Astrocyte (in vitro differentiated cells and primary cell): ENCODE results near the gene CPED1. TPM values are rescaled to one million over a fixed set of nuclear protein-coding genes. Genes with fewer than 3 reads are reported as not detected.
A peak's percentile ranks its signal among the peaks of the same experiment; 100 is the strongest.

Source experiments
- DNase-seq: peaks from one replicate; pipeline ENCODE4 v3.0.0-alpha.2; 2010; ENCODE audit warnings: low read depth
- FAIRE-seq: peaks from 2 replicates; lab custom pipeline; 2011; peaks lifted over from hg19 to GRCh38; lab: Jason Lieb, UNC
- H2AFZ ChIP-seq: 2 replicates; pipeline ENCODE4 v1.6.0; 2012; ENCODE audit warnings: low read depth, low read length, inconsistent platforms
- H3K27ac ChIP-seq: 2 replicates; pipeline ENCODE4 v1.5.1; 2011; ENCODE audit warnings: low read depth, low read length, inconsistent platforms
- H3K27me3 ChIP-seq: 2 replicates; pipeline ENCODE4 v1.6.0; 2011; ENCODE audit warnings: low read length, inconsistent platforms; ENCODE audit not compliant: insufficient read depth
- H3K36me3 ChIP-seq: 2 replicates; pipeline ENCODE4 v1.5.1; 2011; ENCODE audit warnings: low read length, inconsistent platforms; ENCODE audit not compliant: insufficient read depth
- H3K4me1 ChIP-seq: 2 replicates; pipeline ENCODE4 v1.5.1; 2011; ENCODE audit warnings: low read length, inconsistent platforms; ENCODE audit not compliant: insufficient read depth
- H3K4me2 ChIP-seq: 2 replicates; pipeline ENCODE4 v1.6.0; 2012; ENCODE audit warnings: low read length, inconsistent platforms
- H3K4me3 ChIP-seq: 2 replicates; pipeline ENCODE4 v1.5.1; 2011; ENCODE audit warnings: low read depth, mild to moderate bottlenecking, low read length, inconsistent platforms; ENCODE audit not compliant: insufficient read depth
- H3K79me2 ChIP-seq: 2 replicates; pipeline ENCODE4 v1.6.0; 2012; ENCODE audit warnings: mild to moderate bottlenecking, low read length, inconsistent platforms; ENCODE audit not compliant: insufficient read depth
- H3K9ac ChIP-seq: 2 replicates; pipeline ENCODE4 v1.6.0; 2012; ENCODE audit warnings: mild to moderate bottlenecking, low read length, inconsistent platforms
- H3K9me3 ChIP-seq: 2 replicates; pipeline ENCODE4 v1.5.1; 2012; ENCODE audit warnings: low read depth, mild to moderate bottlenecking, low read length, inconsistent platforms; ENCODE audit not compliant: insufficient read depth
- H4K20me1 ChIP-seq: 2 replicates; pipeline ENCODE4 v1.6.0; 2012; ENCODE audit warnings: low read length, inconsistent platforms; ENCODE audit not compliant: insufficient read depth
- H3K27ac Mint-ChIP-seq: one replicate; pipeline ENCODE4 v1.8.0; 2021; ENCODE audit warnings: mild to moderate bottlenecking, mixed read lengths; ENCODE audit not compliant: unreplicated experiment
- H3K27me3 Mint-ChIP-seq: one replicate; pipeline ENCODE4 v1.8.0; 2021; ENCODE audit warnings: low read depth, mixed read lengths; ENCODE audit not compliant: unreplicated experiment
- H3K36me3 Mint-ChIP-seq: one replicate; pipeline ENCODE4 v1.8.0; 2021; ENCODE audit warnings: low read depth, mixed read lengths; ENCODE audit not compliant: unreplicated experiment
- H3K4me1 Mint-ChIP-seq: one replicate; pipeline ENCODE4 v1.8.0; 2021; ENCODE audit warnings: low read depth, mixed read lengths; ENCODE audit not compliant: unreplicated experiment
- H3K4me3 Mint-ChIP-seq: one replicate; pipeline ENCODE4 v1.8.0; 2021; ENCODE audit warnings: mild to moderate bottlenecking, moderate library complexity, mixed read lengths; ENCODE audit not compliant: unreplicated experiment
- H3K9me3 Mint-ChIP-seq: one replicate; pipeline ENCODE4 v1.8.0; 2021; ENCODE audit warnings: mild to moderate bottlenecking, mixed read lengths; ENCODE audit not compliant: unreplicated experiment
- EZH2 ChIP-seq: IDR thresholded peaks from 2 replicates; pipeline ENCODE4 v1.6.1; 2012; ENCODE audit warnings: mild to moderate bottlenecking, low read length, inconsistent platforms; ENCODE audit not compliant: insufficient read depth
- total RNA-seq: library from RNA; stranded (reverse); gene quantifications from 2 replicates; pipeline ENCODE4 v1.2.1, GENCODE V29; 2021
- TF ChIP-seq, protein P1 (sequence below): IDR thresholded peaks from 2 replicates; pipeline ENCODE4 v1.5.1; 2011; ENCODE audit warnings: low read depth, mild to moderate bottlenecking, inconsistent platforms, low read length, moderate library complexity; ENCODE audit not compliant: insufficient read depth

CPED1 gene
- total RNA-seq, 1 donor from 2014 or later = 6.1 TPM

DNA sequence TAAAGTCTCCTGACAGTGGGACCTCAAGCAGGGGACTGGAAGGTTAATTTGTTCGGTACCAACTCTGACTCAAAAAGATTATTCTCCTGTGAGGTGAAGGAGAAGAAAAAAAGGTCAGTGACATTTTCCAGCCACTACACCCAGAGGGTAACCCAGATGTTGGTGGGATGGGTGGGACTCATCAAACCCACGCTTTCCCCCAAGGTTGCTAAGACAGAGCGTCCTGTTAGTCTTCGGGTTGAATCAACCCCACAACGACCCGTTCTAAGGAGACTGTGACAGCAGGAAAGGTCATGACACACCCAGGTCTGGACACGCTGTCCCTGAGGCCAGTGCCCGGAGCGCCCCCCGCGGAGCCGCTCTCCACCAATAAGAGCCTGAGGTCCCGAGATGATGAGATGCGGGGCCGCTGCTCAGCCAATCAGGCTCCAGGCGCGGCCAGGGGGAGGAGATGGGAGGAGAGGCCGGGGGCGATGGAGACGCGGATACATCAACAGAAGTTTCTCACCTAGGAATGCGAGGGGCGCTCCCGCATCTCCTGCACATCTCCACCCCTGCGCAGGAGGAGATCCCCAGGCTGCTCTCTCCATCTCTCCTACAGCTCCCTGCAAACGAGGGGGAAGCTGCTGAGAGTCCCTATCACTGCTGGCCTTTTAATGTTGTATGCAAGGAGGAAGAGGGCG lies 340.1 kb downstream of the CPED1 start, which contains the start of gene WNT16:
Gene WNT16, plus strand, starts transcription at position 493 of the 683 bp plus-strand sequence. CDS start 293 bp downstream, outside the sequence.
- Mint-ChIP-seq H3K27me3 (peaks cover 44% of the 10 kb centered on the region), H3K4me1 (no peaks in the 10 kb centered on the region), H3K27ac (no peak within 1 kb of the TSS), H3K4me3 (peak within 1 kb of the TSS; percentile 83), H3K36me3 (no peaks in the 10 kb centered on the region), H3K9me3 (no peaks in the 10 kb centered on the region)
- Histone ChIP-seq H2AFZ (peak within 1 kb of the TSS; percentile 75), H4K20me1 (no peaks in the 10 kb centered on the region), H3K79me2 (no peaks in the 10 kb centered on the region), H3K36me3 (no peaks in the 10 kb centered on the region), H3K9ac (peak within 1 kb of the TSS; percentile 33), H3K27me3 (peaks cover 22% of the 10 kb centered on the region), H3K4me2 (peak within 1 kb of the TSS; percentile 99), H3K4me3 (peak within 1 kb of the TSS; percentile 71), H3K27ac (no peak within 1 kb of the TSS), H3K9me3 (no peaks in the 10 kb centered on the region), H3K4me1 (peaks cover 11% of the 10 kb centered on the region)
- DNase-seq = no peak
- no peak for FAIRE-seq
- no peak for TF ChIP-seq EZH2
- TF ChIP-seq, protein P1, sequence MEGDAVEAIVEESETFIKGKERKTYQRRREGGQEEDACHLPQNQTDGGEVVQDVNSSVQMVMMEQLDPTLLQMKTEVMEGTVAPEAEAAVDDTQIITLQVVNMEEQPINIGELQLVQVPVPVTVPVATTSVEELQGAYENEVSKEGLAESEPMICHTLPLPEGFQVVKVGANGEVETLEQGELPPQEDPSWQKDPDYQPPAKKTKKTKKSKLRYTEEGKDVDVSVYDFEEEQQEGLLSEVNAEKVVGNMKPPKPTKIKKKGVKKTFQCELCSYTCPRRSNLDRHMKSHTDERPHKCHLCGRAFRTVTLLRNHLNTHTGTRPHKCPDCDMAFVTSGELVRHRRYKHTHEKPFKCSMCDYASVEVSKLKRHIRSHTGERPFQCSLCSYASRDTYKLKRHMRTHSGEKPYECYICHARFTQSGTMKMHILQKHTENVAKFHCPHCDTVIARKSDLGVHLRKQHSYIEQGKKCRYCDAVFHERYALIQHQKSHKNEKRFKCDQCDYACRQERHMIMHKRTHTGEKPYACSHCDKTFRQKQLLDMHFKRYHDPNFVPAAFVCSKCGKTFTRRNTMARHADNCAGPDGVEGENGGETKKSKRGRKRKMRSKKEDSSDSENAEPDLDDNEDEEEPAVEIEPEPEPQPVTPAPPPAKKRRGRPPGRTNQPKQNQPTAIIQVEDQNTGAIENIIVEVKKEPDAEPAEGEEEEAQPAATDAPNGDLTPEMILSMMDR = no peak

DNA sequence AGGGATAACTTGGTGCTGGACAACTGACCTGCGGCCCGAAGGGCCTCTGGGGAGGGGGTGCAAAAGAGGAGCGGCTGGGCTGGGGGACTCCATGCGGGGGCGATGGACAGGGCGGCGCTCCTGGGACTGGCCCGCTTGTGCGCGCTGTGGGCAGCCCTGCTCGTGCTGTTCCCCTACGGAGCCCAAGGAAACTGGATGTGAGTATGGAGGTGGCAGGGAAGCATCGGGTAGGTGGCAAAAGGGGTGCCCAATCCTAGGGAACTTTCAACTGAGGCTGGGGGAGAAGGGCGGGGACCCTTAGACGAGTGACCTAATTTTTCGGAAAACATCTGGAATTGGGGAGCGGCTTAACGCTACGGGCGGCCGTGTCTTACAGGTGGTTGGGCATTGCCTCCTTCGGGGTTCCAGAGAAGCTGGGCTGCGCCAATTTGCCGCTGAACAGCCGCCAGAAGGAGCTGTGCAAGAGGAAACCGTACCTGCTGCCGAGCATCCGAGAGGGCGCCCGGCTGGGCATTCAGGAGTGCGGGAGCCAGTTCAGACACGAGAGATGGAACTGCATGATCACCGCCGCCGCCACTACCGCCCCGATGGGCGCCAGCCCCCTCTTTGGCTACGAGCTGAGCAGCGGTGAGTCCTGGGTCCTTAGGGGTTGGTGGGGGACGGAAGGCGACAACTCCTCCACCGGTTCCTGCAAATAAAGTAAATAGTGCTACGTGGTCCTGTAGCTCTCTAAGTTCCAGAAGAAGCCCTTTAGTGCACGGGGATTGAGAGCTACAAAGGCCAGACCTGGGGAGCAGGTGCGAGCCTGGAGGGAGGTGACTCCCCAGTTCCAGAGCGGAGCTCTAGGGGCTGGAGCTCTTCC lies 340.9 kb downstream of the CPED1 start:
- FAIRE-seq (no peak), DNase-seq (no peak)
- Mint-ChIP-seq H3K4me1 (no peaks in the 10 kb centered on the region), H3K27me3 (peaks cover 44% of the 10 kb centered on the region), H3K27ac (no peak overlapping the region), H3K9me3 (no peaks in the 10 kb centered on the region), H3K4me3 (peak overlapping the region; percentile 83), H3K36me3 (no peaks in the 10 kb centered on the region)
- TF ChIP-seq, protein P1 = no peak
- TF ChIP-seq EZH2 = peak; percentile 35
- H4K20me1 ChIP-seq = no peaks in the 10 kb centered on the region
- no peaks in the 10 kb centered on the region for H3K36me3 ChIP-seq
- H3K79me2 ChIP-seq = no peaks in the 10 kb centered on the region
- H3K4me1 ChIP-seq = peaks cover 11% of the 10 kb centered on the region
- peak overlapping the region; percentile 71 for H3K4me3 ChIP-seq
- peak overlapping the region; percentile 33 for H3K9ac ChIP-seq
- no peaks in the 10 kb centered on the region for H3K9me3 ChIP-seq
- peaks cover 22% of the 10 kb centered on the region for H3K27me3 ChIP-seq
- peak overlapping the region; percentile 99 for H3K4me2 ChIP-seq
- H3K27ac ChIP-seq = no peak overlapping the region
- H2AFZ ChIP-seq = peak overlapping the region; percentile 75
